Adrenal gland (tissue), 12 donors: ENCODE measurements around the gene FMNL2. TPM values are rescaled to one million over a fixed set of nuclear protein-coding genes. Genes with fewer than 3 reads are reported as not detected.

ENCODE experiments used
- DNase-seq, 7 donors: peaks; one replicate each; pipeline ENCODE4 v3.0.0-alpha.2; 2019 to 2020
- H3K27ac ChIP-seq, 5 donors: fragments of 200-600 bp; sonication (generic) in 4 of 5; 1 replicate in 3 of 5; 2 replicates in 2 of 5; pipeline versions ENCODE4 v1.5.1 to v1.8.0; 2016 to 2020; ENCODE audit warnings: mild to moderate bottlenecking in 1 of 5
- H3K27me3 ChIP-seq: fragments of 200-600 bp; 2 replicates; pipeline ENCODE4 v1.8.0; 2021
- H3K36me3 ChIP-seq, 2 donors: fragments of 200-600 bp; replicated peaks in 1 of 2; 1 replicate in 1 of 2; 2 replicates in 1 of 2; pipeline versions ENCODE4 v1.5.1 to v1.8.0; 2018 to 2022
- H3K4me1 ChIP-seq, 2 donors: fragments of 200-600 bp; replicated peaks in 1 of 2; 1 replicate in 1 of 2; 2 replicates in 1 of 2; pipeline versions ENCODE4 v1.5.1 to v1.8.0; 2018 to 2021
- H3K4me3 ChIP-seq, 4 donors: fragments of 200-600 bp; sonication (generic) in 3 of 4; one replicate each; pipeline ENCODE4 v1.5.1; 2016 to 2018
- H3K9me3 ChIP-seq, 3 donors: fragments of 200-600 bp; sonication (generic) in 1 of 3; replicated peaks in 1 of 3; 1 replicate in 2 of 3; 2 replicates in 1 of 3; pipeline versions ENCODE4 v1.5.1 to v1.8.0; 2016 to 2021
- POLR2A ChIP-seq, 2 donors: fragments of 450-650 bp; IDR thresholded peaks; one replicate each; pipeline ENCODE4 v1.6.1; 2017; ENCODE audit warnings: antibody characterized with exemption in 2 of 2, mild to moderate bottlenecking in 2 of 2, moderate library complexity in 1 of 2
- WGBS, 4 donors: extraction: QIAGEN DNeasy Blood & Tissue Kit in 2 of 4; methylation state at CpG; one replicate each; pipeline versions ENCODE4 v1.1.5 to v1.1.7; 2013 to 2017; 5-methylcytosine and 5-hydroxymethylcytosine counted together
- intact Hi-C, 2 donors: fragments of 100-400 bp; cut with DNase I; formaldehyde crosslinking; loops; one replicate each; pipeline versions ENCODE4 v1.14.1 to v1.15.0; 2022 to 2023
- polyA plus RNA-seq, 3 donors: library from polyadenylated mRNA; stranded (reverse); fragments of 200-250 nt in 2 of 3; fragments of 350-450 nt in 1 of 3; fragmentation: Illumina TruSeq in 1 of 3; extraction: RNeasy Lipid Tissue Mini Kit (QIAGEN cat#74804) in 1 of 3; gene quantifications; one replicate each; pipeline ENCODE4 v1.2.3, GENCODE V29; 2013 to 2014
- total RNA-seq, 9 donors: library from RNA; depleted of rRNA in 4 of 9; stranded (reverse); fragments of >200 nt in 4 of 9; fragments of 120-200 nt in 1 of 9; fragmentation: NEBNext Ultra II Directional in 1 of 9; extraction: Animal tissue kit (Norgen Biotek cat#: 25700) in 1 of 9; gene quantifications; one replicate each; pipeline versions ENCODE4 v1.1.0 to v1.2.4, GENCODE V29; 2013 to 2023
- TF ChIP-seq, protein P1 (sequence below), 6 experiments: fragments of 450-650 bp in 4 of 6; fragments of 200-600 bp in 2 of 6; sonication (generic) in 1 of 6; IDR thresholded peaks; 1 replicate in 5 of 6; 2 replicates in 1 of 6; pipeline versions ENCODE4 v1.5.1 to v1.8.0; 2016 to 2021; ENCODE audit warnings: antibody characterized with exemption in 6 of 6, mild to moderate bottlenecking in 2 of 6, moderate library complexity in 1 of 6
- donor health status: healthy with polysubstance abuse.
- donor health status: Bipolar disorder and iron deficiency.
- donor health status: DM: yes; HTN: yes; CAD: no.
- donor health status: DM: no; HTN: no; CAD: no.
- donor health status: DM: no; HTN: no; CAD: no.
- donor health status: DM: yes; HTN: yes; CAD: no.

FMNL2 gene
- total and polyA plus RNA-seq, 12 donors = 23.5 to 54.2 (median 36.7) TPM

GRCh38 chr2:152568531-152568930, 233.6 kb downstream of the FMNL2 start:
- no peak for DNase-seq
- Histone ChIP-seq H3K4me3 (no peak overlapping the region), H3K9me3 (no peaks in the 10 kb centered on the region), H3K4me1 (peaks cover 15 to 31% of the 10 kb centered on the region in 2 donors), H3K36me3 (no peaks in the 10 kb centered on the region), H3K27ac (no peak overlapping the region), H3K27me3 (no peaks in the 10 kb centered on the region)
- no peak for TF ChIP-seq POLR2A (IDR thresholded peaks at IDR 0.05)
- TF ChIP-seq, protein P1, sequence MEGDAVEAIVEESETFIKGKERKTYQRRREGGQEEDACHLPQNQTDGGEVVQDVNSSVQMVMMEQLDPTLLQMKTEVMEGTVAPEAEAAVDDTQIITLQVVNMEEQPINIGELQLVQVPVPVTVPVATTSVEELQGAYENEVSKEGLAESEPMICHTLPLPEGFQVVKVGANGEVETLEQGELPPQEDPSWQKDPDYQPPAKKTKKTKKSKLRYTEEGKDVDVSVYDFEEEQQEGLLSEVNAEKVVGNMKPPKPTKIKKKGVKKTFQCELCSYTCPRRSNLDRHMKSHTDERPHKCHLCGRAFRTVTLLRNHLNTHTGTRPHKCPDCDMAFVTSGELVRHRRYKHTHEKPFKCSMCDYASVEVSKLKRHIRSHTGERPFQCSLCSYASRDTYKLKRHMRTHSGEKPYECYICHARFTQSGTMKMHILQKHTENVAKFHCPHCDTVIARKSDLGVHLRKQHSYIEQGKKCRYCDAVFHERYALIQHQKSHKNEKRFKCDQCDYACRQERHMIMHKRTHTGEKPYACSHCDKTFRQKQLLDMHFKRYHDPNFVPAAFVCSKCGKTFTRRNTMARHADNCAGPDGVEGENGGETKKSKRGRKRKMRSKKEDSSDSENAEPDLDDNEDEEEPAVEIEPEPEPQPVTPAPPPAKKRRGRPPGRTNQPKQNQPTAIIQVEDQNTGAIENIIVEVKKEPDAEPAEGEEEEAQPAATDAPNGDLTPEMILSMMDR (IDR thresholded peaks at IDR 0.05) = no peak
- intact Hi-C loops = no loop called here
- 85 to 96% (median 91%) methylated on average over 3 of the region's 3 CpGs for WGBS, 4 donors

DNA sequence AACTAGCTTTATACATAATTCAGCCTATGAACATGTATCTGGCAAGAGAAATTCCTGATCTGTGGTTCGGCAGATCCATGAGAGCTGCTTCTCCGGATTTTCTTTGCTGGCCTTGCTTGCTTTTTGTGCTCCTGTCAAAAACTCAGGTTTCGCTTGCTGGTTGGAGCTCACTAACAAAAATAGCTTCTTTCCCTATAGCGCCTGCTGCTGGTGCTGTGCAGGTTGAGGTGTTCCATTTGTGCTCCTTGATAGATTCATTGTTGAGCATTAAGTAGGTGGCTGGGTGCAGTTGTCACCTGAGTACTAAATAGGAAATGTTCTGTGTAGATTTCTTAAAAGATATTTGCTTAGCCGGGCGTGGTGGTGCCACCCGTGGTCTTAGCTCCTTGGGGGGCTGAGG, 234.2 kb downstream of the FMNL2 start:
- Histone ChIP-seq H3K9me3 (no peaks in the 10 kb centered on the region), H3K4me1 (peaks cover 14 to 26% of the 10 kb centered on the region in 2 donors), H3K27ac (no peak overlapping the region), H3K27me3 (no peaks in the 10 kb centered on the region), H3K4me3 (no peak overlapping the region), H3K36me3 (no peaks in the 10 kb centered on the region)
- TF ChIP-seq POLR2A (IDR thresholded peaks at IDR 0.05) = no peak
- TF ChIP-seq, protein P1 (IDR thresholded peaks at IDR 0.05) = no peak
- DNase-seq = no peak
- intact Hi-C loops = no loop called here
- 96 to 100% (median 98%) methylated on average over 6 to 7 of the region's 7 CpGs for WGBS, 4 donors

GRCh38 chr2:152571048-152571766, 236.2 kb downstream of the FMNL2 start:
- Histone ChIP-seq H3K36me3 (no peaks in the 10 kb centered on the region), H3K9me3 (no peaks in the 10 kb centered on the region), H3K4me1 (peaks cover 14 to 26% of the 10 kb centered on the region in 2 donors), H3K27ac (peak overlapping the region in 3 of 5 donors; percentile 50 to 70 (median 62)), H3K4me3 (no peak overlapping the region), H3K27me3 (no peaks in the 10 kb centered on the region)
- intact Hi-C loops = no loop called here
- WGBS, 4 donors = 36 to 45% (median 41%) methylated on average over 3 of the region's 3 CpGs
- peak in 5 of 7 donors; percentile 27 to 43 (median 37) for DNase-seq
- TF ChIP-seq, protein P1 (IDR thresholded peaks at IDR 0.05) = no peak
- TF ChIP-seq POLR2A (IDR thresholded peaks at IDR 0.05) = no peak

DNA sequence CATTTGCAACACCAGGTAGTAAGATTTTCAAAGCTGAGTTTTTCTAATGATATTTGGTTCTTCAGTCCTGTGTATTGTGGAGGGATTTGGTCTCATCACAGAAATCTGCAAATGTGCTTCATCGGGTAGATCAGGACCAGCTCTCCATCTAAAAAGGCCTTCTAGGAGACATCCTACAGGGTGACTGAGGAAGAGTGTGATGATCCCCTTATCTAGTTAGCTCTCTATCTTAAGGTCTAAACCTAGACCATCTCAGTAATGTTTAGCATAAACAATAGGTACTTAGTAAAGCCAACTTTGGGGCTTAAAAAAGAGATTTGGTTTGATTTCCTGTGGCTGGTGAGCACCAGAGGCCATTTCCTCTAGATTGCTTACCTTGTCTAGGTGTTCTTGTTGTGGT, 237.1 kb downstream of the FMNL2 start:
- 93 to 100% (median 94%) methylated on average over 1 of the region's 1 CpG for WGBS, 4 donors
- Histone ChIP-seq H3K9me3 (no peaks in the 10 kb centered on the region), H3K27me3 (no peaks in the 10 kb centered on the region), H3K27ac (peak overlapping the region in 1 of 5 donors; percentile 70), H3K4me1 (peaks cover 15 to 26% of the 10 kb centered on the region in 2 donors), H3K36me3 (no peaks in the 10 kb centered on the region), H3K4me3 (no peak overlapping the region)
- DNase-seq = no peak
- intact Hi-C loops = no loop called here
- no peak for TF ChIP-seq POLR2A (IDR thresholded peaks at IDR 0.05)
- TF ChIP-seq, protein P1 (IDR thresholded peaks at IDR 0.05) = no peak
